Measurements from ENCODE around the gene TAF10.

TAF10 gene

DNA sequence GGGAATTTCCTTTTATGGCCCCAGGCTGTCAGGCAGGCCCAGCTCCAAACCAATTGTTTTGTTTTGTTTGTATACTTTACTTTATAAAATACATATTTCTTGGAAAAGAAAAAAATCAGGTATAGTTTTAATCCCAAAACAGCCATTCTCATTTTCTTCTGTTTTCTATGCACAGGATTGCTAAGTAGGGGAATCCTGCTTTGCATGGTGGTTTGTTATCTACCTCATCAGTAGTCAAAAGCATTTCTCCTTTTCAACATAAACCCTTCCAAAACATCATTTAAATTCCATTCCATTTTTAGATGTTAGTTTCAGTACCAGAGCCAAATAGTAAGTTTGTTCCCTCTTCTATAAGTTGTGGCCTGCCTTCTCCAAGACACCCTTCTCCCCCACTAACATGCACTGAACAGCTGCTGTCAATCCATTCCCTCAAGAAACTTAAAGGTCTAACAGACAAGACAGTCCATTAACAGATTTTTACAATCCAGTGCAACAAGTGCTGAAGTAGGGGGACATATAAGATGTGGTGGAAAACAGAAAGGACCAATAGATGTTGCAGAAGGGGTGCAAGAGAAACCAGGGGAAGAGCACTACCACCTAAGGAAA is 4.7 kb downstream of the TAF10 start:
- DNase-seq, result no peak

DNA sequence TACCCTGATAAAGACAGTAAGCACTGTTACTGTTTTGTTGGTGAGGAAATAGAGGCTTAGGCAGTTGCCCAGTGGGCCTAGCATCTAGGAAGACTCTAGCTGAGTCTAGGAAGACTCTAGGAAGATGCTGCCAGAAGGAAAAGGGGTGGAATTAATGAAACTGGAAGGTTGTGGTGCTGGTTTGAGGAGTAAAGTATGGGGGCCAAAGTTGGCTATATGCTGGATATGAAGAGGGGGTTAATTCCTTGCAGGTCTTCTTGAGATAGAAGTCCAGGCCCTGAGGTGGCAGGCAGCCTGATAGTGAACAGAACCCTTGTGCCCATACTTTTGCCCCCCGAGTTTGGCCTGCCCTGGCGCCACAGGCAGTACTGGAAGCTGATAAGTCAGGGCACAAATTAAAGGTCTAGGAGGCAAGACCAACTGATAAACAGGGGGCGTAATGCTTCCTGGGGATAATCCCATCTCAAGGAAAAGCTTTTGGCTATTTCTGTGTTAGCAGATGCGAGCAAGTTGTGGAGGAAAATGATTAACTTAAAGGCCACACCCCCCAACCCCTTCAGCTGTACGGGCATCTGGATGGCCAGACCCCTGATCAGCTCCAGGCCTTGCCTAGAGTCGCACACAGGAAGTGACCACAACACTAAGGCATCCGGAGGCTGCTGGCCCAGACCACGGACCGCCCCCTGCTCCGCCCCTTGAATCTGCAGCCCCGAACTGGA is 5.4 kb downstream of the TAF10 start:
- DNase-seq, result peak; percentile 72

DNA sequence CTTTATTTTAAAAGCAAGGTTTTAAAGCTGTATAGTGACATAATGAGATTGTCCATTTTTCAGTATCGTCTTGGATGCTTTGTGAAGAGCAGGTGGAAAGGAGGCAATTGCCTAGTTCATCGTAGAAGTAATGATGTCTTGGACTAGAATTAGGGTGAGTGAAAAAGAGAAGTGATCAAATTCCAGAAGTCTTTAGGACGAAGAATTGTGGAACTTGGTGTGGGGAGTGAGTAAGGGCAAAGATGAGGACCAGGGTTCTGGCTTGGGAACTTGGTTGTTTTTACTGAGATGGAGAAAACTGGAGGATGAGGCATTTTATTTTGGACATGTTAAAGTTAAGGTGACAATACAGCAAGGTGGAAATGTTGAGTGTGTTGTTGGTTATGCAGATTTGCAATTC is 7.2 kb downstream of the TAF10 start:
- no peak for DNase-seq

DNA sequence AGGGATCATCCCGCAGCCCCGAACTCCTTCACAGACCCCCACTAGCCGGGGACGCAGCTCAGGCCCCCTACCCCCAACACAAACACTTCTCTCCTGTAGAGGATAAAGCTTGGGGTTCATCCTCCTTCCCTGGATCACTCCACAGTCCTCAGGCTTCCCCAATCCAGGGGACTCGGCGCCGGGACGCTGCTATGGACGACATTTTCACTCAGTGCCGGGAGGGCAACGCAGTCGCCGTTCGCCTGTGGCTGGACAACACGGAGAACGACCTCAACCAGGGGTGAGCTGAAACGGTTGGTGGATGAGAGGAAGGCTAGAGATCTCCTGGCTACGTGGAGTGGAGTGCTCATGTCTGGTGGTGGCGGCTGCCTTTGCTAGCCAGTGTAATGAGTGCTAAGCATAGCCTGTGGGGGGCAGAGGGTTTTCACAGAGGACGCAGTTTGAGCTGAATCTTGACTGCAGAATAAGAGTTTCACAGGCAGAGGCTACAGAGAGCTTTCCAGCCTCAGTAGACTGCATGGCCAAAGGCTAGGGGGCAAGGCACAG is 7.9 kb downstream of the TAF10 start:
- DNase-seq, result peak; percentile 71

DNA sequence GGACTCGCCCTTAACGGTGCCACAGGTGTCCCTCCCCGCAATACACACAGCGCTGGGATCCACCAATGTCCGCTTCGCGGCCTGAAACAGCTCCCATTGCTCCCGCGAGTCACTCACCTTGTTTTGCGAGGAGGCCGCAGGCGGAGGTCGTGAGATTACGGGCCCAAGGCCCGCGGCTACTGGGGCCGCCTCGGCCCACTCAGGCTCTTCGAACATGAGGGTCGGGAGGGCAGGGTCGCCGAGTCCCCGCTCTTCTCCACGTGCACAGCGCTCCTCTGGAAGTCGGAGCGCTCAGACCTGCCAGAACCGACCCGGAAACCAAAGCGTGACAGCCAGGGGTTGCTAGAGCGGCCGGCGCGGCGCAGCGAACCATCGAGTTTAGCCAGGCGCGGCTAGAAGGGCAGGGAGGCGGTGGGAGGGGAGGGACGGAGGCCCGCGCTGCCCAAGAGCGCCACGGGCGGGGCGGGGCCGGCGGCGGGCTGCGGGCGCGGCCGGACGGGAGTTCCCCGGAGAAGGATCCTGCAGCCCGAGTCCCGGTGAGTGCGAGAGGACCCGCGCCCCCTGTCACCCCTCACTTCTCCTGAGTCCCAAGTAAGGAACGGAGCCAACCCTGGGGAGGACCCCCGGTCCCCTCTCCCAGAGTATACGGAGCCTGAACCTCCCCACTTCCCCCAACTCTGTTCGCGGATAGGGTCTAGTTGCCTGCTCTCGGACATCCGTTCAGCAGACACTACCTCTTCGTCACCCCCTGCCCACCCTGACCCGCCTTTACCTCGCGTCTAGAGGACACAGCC is 8.5 kb downstream of the TAF10 start, which contains the start of the genes ILK and RRP8:
TSS of gene ILK (plus strand) at position 488 of the 794 bp plus-strand sequence. CDS start 498 bp downstream, outside the sequence.
TSS of gene RRP8 (minus strand) at position 330 of the 794 bp plus-strand sequence. CDS start at position 216, 114 bp downstream.
- peak; percentile 93 for DNase-seq

DNA sequence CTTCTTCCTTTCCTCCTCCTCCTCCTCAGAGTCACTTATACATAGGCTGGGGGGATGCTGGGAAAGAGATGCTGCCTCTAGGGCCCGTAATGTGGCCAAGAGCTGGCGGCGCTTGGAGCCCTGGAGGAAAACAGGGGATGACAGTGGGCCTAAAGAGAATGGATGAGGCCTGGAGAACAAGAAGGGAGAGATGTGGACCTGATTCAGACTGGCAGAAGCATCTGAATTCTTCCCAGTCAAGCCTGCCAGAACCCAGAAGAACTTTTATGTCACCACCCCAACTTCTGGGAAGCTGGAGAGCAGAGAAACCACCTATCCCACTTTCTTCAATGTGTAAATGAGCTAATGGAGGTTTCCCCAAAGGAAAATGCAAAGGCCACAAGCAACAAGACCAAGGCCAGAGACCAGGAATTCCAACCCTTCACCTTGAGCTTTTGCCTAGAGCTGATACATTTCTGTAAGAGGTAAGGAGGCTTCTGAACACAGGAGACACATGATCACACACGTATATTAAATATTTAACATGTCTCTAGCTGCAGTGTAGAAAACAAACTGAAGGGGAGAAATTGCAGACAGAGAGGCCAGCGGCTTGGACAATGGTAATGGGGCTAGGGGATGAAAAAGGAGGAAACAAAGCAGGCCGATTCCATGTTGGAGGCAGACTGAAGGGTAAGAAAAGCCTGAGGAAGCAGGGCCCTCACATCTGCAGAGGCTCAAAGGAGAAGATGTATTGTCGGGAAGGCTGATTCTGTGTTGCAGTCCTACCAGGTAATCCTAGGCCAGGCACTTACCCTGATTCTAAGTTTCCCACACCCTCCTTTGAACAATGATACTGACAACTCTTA is 9.7 kb downstream of the TAF10 start:
- no peak for DNase-seq

DNA sequence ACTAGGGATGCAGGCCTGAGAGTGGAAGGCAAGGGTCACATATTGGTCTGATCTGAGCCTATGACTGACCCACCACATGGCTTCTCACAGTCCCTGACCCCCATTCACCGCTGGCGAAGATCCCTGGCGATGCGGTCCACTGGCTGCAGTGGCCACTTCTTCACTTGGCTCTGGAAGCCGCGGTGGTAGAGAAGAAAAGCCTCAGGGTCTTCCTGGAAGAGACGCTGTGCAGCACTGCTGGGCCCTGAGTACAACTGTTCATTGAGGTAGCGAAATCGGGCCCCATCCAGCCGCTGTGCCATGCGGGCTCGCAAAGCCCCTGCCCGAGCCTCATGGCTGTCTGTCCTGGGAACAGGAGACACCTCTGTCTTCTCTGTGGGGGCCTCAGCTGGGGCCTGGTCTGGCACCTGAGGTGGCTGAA is 11.0 kb downstream of the TAF10 start:
- no peak for DNase-seq

DNA sequence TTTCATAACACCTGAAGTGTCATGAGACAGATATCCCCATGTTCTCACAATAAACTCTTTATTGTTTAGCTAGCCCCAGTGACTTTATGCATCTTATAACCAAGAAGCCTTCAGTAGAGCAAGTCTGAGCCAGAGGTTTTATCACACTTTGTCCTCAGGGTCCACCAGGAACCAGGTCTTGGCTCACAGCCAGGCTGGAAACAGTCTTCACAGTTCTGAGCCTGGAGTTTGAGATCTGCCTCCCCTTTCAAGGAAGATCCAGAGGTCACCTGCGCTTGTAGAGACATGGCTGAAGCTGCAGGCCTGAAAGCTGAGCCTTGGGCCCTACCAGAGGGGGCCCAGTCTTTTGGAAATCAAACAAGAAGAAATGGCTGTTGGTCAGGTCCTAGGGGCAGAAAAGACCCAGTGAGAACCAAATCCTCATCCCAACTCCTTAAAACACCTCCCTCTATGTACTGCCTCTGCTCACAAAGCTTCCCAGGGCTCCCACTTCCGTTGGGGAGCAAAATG is 12.1 kb downstream of the TAF10 start:
- DNase-seq, result no peak

DNA sequence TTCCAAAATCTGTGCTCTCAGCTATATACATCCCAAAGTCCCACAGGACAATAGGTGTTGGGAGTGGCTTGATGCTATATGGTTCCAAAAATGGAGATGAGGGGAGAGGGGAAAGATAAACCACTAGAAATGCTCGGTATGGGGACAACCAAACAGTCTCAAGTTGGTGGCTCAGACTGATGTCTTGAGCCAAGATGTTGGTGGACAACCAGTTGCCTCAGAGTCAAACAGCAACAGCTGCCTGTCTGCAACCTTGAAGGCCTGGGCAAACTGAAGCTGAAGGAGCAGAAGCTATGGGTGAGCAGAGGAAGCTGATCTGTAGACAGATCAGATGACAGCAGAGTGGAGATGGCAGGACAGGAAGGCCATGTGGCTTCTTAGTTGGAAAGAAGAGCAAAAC is 12.6 kb downstream of the TAF10 start:
- DNase-seq, result no peak

DNA sequence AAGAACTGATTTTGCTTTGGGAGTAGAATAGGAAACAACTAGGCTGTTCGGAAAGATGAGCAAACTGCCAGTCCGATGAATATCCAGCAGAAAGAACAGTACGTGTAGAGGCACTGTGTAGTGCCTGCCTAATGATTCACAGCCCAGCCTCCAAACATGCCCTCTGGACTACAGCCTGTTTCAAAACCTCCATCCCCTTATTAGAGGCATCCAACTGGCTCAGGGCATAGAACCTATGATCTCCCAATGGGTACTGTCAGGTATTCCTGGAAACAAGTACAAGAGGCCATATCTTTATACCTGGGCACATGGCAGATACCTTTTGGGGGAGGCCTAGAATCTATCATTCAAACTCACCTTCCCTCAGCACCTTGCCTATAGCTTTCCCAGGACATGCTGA is 13.5 kb downstream of the TAF10 start:
- no peak for DNase-seq

DNA sequence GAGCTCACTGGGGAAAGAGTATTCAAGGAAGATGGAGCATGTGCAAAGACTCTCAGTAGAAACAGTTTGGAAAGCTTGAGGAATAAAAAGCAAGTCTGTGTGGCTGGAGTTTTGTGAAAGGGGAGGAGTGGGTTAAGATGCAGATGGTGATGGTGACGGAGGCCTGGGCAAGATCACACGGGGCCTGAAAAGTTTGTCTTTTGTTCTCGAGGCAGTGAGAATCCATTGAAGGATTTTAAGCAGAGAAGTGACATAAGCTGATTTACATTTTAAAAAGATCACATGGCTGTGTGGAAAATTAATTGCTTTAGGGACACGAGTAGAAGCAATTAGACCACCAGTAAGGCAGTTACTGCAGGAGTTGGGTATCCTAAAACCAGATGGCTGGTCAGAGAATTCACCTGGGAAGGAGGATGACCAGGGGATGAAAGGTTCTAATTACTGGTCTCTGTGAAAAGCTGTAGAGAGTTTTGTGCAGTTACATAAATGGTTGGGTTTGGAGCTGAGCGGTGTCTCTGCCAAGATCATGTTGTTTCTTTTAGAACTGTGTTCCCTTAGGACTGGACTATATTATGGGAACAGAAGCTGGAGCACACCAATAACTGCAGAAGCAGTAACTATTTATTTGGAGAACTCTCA is 15.7 kb downstream of the TAF10 start:
- no peak for DNase-seq

DNA sequence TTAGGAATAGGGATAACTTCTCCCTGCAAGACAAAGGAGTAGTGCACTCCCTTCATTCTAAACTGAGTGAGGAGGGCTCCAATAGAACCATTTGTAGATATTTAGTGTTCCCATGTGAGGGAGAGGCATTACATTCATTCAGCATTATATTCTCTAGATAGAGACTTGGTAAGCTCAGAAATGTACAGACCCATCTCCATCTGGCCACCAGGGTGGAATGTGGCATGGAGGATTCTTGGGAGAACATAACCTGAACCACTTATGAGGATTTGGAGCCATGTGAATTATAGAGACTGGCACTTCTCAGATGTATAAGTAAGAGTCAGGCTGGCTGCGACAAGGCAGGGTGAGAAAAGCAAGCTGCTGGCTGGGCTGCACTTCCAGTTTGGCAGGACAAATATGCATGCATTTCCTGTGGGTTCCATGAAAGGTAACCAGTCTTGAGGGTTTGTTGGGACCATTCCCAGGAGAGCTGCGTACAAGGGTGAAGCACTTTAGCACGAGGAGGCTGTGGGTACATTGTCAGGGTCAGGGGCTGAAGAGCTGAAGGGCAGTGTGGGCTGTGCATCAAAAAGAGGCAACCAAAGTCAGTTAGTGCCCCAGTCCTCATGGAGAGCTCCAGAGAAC is 17.8 kb downstream of the TAF10 start:
- no peak for DNase-seq

DNA sequence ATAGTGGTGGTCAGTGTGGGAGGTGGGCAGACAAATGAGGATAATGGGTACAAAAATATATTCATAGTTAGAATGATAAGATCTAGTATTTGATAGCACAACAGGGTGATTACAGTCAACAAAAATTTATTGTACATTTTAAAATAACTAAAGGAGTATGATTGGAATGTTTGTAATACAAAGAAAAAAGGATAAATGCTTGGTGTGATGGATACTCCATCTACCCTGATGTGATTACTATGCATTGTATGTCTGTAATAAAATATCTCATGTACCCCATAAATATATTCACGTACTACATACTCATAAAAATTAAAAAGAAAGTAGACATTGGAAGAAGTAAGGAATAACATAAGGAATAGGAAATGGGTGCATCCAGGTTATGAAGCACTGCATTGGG is 24.0 kb downstream of the TAF10 start:
- DNase-seq, result no peak

DNA sequence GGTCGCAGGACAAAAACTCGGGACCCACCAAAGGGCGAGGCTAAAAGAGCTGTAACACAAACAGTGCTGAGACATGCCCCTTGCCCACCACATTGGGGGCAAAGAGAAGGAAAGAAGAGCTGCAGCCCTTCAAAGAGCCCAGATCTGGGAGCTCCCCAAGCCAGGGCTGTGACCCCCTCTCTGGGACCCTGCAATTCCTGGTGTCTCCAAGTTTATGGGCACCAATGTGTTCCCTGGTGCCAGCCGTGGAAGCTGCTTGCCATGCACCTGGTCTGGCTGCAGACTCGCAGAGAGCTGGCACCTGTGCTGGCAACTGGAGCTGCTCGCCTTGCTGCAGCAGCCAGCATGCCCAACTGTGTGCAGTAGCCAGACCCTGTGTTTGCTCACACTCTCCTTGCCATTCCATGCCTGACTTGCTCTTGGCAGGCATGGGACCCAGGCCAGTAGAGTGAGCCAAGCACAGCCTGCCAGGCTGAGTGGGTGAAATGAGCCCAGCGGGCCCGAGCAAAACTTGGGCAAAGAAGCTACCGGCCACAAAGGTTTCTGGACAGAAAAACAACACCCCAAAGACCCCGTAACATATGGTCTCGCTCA is 24.6 kb downstream of the TAF10 start:
- no peak for DNase-seq

DNA sequence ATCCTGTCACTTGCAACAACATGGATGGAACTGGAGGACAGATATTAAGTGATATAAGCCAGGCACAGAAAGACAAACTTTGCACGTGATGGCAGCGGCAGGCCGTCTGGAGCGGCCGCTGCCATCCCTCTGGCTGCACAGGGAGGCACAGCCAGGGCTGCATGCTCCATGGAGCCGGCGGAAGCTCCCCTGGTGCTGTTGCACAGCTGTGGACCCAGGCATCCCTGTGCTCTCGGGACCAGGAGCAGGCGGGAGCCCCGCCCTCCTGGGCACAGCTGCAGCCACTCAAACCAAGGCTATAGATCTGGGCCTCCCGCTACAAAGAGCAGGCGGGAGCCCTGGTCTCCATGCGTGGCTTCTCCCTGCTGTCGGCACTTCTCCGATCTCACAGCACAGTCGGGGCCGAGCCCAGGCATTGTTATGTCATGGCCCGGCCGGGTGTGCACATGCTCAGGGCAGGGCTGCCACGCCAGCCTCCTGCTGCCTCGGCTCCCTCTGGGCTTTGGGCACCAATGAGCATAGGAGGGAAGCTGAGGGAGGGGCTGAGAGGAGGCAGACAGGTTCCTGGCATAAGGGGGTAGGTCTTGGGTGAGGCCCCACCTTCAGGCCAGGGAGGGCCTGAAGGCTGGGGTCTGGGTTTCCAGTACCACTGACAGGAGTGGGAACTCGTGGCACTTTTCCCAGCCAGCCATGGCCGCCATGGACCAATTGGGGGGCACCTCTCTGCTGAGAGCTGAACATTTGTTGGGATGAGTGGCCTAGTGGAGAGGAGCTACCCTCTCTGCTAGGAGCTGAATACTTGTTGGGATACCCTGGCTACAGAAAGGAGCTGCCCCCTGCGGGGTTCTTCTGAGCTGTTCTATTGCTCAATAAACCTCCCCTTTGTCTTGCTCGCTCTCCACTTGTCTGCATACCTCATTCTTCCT is 25.3 kb downstream of the TAF10 start:
- no peak for DNase-seq

DNA sequence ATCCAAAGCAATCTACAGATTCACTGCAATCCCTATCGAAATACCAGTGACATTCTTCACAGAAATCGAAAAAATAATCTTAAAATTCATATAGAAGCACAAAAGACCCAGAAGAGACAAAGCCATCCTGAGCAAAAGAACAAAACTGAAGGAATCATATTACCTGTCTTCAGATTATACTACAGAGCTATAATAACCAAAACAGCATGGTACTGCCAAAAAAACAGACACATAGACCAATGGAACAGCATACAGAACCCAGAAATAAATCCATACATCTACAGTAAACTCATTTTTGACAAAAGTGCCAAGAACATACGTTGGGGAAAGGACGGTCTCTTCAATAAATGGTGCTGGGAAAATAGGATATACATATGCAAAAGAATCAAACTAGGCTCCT is 27.5 kb downstream of the TAF10 start:
- DNase-seq, result no peak

DNA sequence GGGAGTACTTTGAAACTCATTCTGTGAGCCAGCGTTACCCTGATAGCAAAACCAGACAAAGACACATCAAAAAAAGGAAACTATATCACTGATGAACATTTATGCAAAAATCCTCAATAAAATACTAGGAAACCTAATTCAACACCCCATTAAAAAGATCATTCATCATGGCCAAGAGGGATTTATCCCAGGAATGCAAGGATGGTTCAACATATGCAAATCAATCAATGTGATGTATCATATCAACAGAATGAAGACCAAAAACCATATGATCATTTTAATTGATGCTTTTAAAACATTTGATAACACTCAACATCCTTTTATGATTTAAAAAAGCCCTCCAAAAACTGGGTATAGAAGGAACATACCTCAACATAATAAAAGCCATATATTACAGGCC is 28.4 kb downstream of the TAF10 start:
- no peak for DNase-seq

DNA sequence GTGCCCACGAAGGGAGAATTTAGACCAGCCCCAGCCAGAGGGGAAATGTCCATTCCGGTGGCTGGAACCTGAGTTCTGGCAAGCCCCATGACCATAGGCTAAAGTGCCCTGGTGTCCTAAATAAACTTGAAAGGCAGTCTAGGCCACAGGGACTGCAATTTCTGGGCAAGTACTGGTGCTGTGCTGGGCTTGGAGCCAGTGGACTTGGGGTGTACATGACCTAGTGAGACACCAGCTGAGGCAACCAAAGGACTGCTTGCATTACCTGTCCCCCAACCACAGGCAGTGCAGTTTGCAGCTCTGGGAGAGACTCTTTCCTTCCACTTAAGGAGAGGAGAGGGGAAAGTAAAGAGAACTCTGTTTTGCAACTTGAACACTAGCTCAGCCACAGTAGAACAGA is 32.3 kb downstream of the TAF10 start:
- no peak for DNase-seq

DNA sequence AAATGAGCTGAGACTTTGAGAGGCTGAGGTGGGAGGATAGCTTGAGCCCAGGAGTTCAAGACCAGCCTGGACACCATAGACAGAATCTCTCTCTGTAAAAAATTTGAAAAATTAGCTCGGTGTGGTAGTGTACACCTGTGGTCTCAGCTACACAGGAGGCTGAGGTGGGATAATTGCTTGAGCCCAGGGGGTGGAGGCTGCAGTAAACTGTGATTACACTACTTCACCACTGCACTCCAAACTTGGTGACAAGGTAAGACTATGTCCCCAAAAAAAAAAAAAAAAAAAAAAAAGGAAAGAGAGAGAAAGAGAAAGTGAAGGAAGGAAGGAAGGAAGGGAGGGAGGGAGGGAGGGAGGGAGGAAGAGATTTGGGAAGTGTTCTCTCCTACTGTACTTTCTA is 33.9 kb downstream of the TAF10 start:
- no peak for DNase-seq
